HG02588 (cell line): ENCODE measurements around the gene ARL5B.

ENCODE experiments used
- ATAC-seq: cut with Tn5 transposase; IDR thresholded peaks from one replicate; pipeline ENCODE4 v1.9.1; 2021; ENCODE audit warnings: mild to moderate bottlenecking, moderate library complexity; ENCODE audit not compliant: unreplicated experiment

ARL5B gene

DNA sequence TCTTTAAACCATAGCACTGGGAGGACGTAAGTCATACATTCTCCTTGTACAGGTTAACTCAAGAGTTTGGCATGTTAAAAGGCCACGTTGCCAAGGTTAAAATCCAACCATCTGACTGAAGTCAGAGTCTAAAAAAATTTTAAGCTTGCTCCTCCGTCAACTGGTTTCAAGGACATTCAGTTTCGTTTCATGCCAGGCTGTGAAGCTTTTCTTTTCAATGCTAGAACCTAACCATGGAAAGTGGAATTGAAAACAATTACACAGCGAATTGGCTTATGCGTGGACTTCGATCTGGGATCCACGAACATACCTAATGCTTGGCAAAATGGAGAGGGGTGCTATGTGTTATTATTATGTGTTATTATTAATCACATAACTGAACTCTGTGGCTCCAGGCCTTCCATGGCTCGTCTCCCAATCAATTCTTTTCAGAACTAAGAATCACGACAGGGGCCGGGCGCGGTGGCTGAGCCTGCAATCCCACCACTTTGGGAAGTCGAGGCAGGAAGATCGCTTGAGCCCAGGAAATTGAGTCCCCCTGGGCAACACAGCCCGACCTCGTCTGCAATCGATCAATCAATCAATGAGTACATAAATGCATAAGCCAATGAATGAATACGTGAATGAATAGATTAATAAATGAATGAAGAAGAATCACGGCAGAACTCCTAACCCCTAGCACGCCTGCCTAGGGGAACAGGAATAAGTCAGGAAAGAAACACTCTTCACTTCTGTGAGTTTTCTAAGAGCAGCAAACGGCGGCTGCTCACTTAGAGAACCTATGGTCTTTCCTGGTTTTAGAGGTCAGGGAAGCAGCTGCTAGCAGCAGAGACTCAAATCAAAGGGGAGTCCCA is 733 bp upstream of the ARL5B start:
- no peak for ATAC-seq

DNA sequence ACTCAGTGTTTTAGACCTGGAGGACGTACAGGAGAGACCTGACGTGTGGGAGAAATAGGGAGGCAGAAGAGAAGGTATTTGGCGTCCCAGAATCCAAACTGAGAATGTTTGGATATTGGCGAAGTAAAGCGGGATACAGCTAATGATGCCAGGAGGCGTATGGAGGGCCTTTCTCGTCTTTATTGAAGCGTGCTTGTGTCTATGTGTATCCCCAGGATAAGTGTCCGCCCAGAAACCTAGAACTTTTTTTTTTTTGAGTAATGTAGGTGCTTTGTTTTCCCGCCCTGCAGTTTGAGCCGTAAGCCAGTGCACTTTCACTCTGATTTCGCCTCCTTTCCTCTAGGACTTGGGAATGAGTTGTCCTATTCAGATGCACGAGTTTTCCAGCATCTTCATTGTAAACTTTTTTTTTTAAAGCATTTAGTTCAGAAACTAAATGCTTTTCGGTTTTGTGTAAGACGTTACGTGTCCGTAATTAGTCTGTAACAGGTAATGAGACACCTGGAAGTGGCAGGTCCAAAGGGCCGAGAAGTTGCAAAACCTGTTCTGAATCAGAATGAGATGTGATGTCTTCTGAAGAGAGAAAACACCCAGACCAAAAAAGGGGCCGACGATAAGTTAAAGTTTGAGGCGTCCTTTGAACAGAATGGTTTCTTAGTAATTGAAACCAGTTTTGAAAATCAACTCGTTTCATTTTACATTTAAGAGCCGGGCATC is 746 bp downstream of the ARL5B start:
- ATAC-seq = peak; percentile 17

DNA sequence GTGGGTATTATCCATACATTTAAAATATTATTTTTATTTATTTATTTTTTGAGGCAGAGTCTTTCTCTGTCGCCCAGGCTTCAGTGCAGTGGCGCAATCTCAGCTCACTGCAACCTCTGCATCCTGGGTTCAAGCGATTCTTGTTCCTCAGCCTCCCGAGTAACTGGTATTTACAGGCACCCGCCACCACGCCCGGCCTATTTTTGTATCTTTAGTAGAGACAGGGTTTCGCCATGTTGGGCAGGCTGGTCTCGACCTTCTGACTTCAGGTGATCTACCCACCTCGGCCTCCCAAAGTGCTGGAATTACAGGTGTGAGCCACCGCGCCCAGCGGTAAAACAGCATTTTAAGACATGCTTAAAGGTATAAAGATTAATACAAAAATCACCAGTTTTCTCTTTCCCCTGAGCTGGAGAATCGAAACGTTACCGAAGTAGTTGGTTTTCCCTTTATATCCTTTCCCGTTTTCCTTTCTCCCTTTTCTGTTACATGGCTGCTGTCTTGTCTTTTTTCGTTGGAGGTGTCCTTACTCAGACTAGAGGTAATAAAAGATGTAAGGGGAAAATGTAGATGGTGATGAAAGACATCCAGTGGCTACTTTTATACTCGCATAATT is 1.7 kb downstream of the ARL5B start:
- ATAC-seq = no peak

DNA sequence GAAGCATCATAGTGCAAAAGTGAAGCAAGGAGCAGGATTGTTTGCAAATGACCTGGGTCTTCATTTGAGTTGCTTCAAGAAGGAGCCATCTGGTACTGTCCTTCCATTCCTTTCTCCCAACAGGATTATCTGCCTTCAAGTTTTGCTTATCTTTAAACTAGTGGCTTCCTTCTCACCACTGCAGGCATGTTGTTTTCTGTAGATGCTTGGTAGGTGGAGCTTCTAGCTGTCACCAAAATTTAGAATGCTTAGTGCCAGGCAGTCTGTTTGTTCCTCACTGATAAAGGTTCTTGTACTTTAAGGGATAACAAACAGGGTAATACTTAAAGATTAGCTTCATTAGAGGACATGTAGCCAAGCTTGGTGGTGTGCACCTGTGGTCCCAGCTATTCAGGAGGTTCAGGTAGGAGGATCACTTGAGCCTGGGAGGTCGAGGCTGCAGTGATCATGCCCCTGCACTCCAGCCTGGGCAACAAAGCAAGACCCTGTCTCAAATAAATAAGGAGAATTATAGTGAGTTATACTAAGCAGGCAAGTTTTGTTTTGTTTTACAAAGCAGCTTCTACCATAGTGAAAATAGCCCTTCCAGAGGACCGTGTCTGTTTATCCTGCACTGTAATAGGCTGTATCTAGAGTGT is 5.7 kb downstream of the ARL5B start:
- ATAC-seq = no peak

DNA sequence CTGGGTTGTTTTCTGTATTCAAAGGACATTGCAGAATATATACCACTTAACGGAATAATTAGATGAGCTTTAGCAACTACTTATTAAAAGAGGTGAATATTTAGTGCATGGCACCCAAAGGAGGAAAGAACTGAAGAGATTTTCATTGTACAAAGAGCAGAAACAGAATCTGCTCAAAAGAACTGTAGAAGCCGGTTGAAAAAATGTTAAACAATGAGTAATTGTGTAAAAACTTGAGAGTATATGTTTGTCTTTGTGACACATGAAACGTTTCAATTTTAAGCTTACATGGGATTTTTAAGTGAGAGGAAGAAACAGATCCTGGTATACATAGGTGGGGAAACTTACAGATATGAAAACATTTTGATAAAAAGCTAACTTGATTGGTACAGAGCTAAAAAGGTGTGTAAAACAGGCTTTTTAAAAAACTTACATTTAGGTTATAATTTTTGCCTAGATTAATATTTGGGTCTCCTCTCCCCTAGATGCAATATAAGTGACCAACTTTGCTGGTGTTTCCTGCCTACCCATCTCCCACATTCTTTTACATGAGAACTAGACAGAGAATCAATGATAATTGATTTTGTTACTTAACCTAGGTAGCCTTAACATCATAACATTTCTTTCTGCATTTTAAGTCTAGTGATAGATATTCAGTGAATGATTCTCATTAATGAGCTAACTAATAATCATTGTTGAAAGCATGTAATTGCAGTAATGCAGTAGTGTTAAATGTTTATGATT is 6.8 kb downstream of the ARL5B start:
- no peak for ATAC-seq

DNA sequence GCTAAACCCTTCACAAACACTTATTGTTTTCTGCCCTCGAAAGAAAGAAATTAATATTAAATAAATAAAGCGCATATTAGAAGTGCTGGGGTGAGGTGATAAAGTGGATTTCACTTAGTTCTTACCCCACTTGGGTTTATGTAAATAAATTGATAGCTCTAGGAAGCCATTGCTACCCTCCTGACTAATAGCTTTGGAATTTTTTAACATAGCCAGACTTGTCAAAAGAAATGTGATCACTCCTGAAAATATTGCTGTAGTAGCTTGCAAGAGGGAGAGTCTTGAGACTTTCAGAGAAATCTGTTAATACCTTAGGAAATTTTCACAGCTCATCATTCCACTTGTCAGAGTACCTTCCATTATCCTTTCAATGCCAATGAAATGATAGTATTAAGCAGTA is 7.6 kb downstream of the ARL5B start:
- no peak for ATAC-seq

DNA sequence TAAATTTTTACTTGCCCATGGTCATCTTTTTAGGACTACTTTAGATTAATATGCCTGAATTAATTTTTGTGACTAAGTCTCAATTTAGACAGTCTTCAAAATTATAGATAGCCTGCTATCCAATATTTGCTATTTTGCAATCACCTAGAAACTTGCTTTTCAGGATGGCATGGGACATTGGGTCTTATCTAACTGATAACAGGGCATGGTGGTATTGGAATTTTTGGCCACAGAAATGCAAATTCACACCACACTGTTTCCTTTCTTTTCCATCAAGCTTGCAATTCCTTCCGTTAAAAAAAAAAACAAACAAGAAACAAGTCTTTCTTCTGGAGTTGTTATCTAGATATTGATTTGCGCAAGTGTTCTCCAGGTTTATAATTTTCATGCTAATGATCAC is 8.8 kb downstream of the ARL5B start:
- ATAC-seq = no peak

DNA sequence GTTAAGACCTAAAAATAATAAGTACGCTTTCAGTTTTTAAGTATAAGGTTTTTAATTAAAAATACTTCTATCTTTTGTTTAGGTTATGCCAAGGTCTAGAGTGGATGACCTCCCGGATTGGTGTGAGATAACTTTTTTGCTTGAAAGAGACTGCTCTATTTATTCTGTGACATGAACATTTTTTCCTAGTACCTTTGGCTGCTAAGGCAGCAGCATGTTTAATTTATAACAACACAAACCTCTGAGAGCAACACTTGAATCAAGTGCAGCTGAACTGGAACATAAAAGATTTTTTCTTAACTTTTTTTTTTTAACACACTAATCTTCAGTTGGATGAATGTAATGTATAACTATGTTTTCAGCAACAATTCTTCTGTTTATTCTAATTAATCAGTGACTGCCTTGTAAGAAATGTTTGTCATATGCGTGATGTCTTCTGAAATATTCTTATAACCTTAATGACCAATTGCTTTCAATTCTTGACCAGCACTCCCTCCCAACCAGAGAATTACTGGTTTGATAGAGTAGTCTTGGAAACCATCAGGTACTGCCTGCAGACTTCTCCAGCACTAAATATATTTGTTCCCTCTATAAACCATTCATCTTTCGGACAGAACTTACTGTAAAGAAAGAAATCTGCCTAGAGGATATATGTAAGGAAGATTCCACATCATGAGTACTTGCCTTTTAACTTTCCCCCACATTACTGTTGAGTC is 16.0 kb downstream of the ARL5B start:
- no peak for ATAC-seq

DNA sequence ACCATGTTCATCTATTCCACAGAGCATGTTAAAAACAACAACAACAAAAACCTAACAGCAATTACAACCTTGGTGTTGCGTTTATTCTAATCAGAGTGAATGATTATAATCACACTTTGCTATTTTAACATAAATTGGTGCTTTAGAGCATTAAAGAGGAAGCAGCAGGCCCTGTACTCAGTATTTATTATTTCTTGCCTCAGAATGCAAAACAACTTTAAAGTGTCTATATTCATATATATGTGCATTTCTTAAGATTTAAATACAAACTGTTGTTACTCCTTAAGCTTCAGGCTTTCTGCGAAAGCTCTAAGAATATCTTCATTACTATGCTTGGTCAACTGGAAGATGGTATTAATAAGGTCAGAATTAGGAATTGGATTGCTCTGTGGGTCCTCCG is 21.5 kb downstream of the ARL5B start:
- ATAC-seq = no peak

DNA sequence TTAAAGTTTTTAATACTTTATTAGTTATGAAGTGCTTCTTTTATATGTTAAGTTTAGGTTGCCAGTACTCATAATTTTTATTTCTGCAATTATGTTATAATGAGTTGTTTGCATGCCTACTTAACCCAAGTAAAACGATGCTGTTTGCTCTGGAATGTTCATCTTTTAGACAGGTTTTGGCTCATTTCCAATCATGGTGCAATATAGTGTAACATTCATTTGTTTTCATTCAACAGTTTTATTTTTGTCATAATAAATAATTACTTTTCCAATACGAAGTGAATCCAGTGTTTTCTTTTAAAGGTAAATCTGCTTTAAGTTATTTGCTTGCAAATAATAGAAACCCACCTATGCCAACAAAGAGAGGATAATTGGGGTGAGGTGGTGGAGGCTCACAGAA is 22.1 kb downstream of the ARL5B start:
- ATAC-seq = no peak

DNA sequence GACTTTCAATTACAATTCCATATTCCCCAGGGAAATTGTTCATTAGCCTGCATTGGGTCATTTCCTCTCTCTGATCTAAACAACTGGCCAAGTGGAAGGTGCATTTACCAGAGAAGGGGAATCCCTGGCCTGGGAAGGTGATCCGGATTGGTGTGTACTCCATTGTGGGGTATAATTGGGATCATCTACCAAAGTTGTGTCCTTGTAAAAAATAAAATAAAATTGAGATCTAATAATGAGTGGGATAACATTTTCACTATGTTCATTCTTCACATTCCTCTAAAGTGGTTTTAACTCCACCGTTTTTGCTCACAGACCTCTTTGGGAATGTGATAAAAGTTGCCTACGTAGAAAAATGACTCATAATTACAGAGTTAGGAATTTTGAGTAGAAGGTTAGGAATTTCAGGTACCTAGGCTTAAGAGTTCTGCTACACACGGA is 22.8 kb downstream of the ARL5B start:
- ATAC-seq = no peak

DNA sequence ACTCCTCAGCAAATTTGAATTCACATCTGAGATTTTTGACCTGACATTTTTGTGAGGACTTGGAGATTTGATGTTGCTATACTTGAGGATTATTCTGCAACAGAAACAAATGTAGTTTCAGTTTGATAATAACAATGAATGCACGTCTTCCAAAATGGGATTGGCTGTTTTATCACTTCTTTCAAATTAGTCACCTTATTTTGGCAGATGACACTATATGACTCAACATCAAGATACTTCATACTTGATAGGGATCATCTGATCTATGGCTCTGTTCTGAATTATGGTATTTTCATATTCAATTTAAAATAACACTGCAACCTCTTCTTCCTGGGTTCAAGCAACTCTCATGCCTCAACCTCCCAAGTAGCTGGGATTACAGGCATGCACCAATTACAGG is 24.2 kb downstream of the ARL5B start:
- ATAC-seq = no peak

DNA sequence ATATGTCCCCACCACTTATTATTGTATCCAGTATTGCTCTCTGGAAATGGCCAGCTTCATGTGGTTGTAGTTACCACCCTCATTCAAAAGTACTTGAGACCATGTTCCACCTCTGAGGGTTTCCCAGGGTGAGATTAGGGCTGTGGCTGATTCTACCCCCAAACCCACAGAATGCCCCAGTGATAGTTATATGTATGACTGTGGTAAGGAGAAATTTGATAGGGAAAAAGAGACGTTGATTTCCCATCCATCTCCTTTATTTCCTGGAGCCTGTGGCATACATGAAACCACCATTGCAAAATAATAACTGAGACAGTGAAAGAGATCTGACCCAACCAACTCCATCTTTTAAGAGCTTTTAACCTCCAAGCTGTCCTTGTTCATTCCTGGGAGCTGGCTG is 25.2 kb downstream of the ARL5B start:
- ATAC-seq = no peak

DNA sequence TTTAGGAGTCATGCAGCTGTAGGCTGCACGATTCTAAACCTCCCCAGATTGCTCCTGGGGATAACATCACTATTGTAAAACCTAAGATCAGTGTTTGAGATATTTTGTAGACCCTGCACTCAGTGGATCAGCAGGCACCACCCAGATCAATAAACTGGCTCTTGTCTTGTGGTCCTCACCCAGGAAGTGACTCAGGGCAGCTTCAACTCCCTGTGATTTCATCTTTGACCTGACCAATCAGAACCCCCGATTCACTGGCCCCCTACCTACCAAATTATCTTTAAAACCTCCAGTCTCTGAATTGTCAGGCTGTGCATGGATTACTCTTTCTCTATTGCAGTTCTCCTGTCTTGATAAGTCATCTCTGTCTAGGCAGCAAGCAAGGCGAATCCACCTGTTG is 25.7 kb downstream of the ARL5B start:
- ATAC-seq = no peak

DNA sequence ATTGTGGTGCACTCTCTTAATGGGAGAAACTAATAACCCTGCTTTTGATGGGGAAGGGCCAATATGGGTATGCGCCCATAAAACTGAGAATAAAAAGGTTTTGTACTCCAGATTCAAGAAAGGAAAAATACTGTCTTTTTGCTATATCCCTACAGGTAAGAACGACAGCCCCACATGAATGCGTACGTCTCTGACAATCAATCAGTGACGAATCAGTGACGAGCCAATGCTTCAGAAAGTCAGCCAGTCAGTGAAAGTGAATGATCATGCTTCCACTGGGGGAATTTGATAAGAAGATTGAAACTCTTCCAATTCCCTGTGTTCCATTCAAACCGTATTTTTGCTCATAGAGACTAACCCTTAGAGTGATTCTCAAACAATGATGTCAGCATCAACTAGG is 26.3 kb downstream of the ARL5B start:
- ATAC-seq = no peak

DNA sequence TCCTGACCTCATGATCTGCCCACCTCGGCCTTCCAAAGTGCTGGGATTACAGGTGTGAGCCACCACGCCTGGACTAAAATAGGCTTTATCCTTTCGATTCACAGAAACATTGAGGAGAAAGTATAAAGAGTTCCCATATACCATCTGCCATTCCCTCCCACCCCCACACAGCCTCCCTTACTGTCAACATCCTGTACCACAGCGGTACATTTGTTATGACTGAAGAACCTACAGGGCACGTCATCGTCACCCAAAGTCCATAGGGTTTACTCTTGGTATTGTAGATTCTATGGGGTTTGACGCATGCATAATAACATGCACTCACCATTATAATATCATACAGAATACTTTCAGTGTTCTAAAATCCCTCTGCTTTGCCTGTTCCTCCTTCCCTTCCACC is 28.0 kb downstream of the ARL5B start:
- ATAC-seq = no peak

DNA sequence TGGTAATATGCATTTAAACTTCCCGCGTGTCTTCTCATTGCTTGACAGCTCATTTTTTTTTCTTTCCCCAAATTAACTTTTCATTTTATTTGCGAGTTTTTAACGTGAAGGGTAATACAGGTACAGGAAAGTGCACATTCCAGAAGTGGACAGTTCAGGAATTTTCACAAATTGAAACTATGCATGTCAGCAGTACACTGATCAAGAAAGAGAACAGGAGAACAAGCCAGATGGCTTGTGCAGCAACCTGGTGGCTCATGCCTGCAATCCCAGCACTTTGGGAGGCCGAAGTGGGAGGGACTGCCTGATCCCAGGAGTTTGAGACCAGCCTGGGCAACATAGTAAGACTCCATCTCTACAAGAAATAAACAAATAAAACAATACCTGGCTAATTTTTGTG is 28.5 kb downstream of the ARL5B start:
- no peak for ATAC-seq

DNA sequence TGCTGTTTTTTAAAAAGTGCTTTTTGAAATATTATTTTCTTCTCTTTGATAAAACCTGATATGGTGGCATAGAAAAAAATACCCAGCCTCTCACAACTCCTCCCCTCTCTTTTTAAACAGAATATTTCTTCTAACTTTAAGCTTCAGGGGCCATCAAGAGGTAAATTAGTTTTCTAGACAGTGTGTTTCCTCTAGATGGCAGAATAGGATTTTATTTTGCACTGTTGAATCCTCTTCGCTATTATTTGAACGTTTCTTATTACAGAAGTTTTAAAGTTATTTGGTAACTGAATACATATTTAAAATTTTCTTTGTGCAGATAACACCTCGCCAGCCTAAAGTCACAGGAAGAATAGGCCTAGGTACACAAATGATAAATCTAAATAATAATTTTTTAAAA is 30.3 kb downstream of the ARL5B start:
- no peak for ATAC-seq

DNA sequence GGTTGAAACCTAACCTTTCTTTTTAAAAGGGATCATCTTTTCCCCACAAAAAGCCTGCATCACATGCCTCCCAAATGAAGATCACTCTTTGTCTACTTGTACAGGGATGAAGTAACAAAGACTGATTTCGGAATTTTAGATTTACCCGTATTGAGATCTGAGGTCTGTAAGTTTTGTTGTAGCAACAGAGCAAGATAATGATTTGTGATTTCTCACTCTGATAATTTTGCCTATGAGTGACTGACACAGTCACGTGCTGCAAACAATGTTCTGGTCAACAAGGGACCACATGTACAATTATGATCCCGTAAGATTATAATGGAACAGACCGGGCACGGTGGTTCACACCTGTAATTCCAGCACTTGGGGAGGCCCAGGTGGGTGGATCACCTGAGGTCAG is 31.3 kb downstream of the ARL5B start:
- no peak for ATAC-seq
